GM20431 (cell line): ENCODE measurements around the gene ZNF775.

Source experiments
- in situ Hi-C: fragments of 300-500 bp; cut with MseI, MboI; formaldehyde crosslinking; loops from one replicate; pipeline ENCODE4 v1.15.0; 2020; ENCODE audit warnings: low sequenced_read_pairs; ENCODE audit not compliant: unreplicated experiment

ZNF775 gene

DNA sequence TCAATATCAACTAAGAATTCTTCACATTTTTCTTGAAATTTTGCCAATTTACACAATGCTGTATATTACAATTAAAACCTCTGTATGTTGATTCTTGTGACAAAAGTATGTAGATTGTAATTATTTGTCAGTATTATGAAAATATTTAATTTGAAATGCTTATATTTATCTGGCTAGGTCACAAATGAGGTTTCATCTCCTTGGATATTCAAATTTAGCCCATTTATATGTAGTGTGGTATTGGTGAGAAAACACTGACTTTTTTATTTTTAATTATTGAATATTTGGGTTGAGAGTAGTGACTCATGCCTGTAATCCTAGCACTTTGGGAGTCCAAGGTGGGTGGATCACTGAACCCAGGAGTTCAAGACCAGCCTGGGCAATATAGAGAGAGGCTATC lies 34.8 kb upstream of the ZNF775 start:
- in situ Hi-C loops = no loop called here

DNA sequence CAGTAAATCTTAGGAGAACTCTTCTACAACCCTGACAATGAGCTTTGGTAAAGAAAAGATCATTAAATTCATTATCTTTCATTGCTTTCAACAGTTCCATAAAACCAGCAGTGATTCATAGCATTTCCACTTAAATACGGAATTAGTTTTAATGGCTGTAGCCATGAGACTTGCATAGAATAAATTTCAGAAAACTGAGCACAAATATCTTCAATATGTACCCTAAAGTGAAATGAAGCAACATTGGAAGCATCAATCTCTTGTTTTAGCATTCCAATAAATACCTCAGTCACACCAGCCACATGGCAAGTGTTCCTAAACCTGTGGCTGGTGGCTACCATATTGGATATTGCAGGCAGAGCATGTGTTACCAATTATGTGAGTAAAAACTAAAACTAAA lies 34.1 kb upstream of the ZNF775 start:
- in situ Hi-C loops = no loop called here

DNA sequence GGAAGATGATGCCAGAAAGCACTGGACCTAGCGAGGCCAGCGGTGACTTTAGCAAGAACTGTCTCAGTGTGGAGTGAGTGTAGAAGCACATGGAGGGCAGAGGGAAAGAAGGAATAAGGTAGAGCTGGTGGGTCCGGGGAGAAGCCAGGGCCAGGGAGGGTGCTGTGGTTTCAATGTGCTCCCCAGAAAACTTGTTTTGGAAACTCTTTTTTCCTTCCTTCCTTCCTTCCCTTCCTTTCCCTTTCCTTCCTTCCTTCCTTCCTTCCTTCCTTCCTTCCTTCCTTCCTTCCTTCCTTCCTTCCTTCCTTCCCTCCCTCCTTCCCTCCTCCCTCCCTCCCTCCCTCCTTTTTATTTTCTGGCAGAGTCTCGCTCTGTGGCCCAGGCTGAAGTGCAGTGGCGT lies 32.2 kb upstream of the ZNF775 start:
- in situ Hi-C loops = no loop called here

DNA sequence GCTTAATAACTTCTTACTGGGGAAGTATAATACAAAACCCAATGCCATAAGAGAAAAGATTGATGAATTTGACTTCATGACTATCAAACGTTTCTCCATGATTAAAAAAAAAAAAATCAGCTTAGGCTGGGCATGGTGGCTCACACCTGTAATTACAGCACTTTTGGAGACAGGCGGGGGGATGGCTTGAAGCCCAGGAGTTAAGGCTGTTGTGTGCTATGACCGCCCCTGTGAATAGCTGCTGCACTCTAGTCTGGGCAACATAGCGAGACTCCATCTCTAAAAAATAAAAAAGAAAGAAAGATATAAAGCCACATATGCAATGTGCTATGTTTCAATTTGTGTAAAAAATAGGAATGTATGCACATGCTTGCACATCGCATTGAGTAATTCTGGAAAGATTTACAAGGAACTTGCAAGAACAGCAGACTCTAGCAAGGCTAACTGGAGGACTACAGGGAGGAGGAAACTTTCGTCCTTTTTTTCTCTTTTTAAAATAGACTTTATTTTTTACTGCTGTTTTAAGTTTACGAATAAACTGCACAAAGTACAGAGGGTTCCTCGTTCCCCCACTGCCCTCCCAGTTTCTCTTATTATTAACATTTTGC lies 27.4 kb upstream of the ZNF775 start:
- in situ Hi-C loops = no loop called here

DNA sequence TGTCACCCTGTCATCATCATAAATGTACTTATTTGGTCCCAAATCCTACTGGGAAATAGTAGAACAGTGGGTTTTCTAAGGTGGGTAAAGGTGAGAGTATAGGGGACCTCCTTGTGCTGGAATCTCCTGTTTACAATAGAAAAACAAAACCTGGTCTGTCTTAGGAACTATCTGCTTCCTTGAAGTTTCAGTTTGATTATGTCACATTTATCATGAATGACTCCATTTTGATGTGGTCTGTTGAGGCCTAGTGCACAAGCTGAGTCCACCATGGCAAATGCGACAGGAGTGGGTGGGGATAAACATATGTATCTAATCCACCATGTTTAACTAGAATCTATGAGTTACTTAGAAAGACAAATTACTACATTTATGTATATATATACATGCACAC lies 23.5 kb upstream of the ZNF775 start:
- in situ Hi-C loops = no loop called here

DNA sequence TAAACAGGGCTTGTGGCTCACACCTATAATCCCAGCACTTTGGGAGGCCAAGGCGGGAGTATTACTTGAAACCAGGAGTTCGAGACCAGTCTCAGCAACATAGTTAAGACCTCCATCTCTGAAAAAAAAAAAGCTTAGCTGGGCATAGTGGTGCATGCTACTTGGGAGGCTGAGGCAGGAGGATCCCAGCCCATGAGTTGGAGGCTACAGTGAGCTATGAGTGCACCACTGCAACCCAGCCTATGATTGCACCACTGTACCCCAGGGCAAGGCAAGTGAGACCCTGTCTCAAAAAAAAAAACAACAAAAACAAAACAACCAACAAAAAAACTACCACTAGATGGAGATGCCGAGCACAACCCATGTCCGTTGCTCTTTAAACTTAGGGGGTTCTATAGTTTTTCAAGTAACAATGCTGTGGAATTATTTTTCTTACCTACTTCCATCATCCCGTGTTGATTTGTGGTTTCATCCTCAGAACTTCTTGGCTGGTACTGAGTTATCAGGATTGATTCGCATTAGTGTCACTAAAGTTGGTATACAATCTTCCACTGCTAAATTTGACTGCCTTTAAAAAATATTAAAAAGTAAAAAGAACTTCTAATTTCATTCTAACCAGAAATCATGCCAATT lies 22.7 kb upstream of the ZNF775 start:
- in situ Hi-C loops = no loop called here

DNA sequence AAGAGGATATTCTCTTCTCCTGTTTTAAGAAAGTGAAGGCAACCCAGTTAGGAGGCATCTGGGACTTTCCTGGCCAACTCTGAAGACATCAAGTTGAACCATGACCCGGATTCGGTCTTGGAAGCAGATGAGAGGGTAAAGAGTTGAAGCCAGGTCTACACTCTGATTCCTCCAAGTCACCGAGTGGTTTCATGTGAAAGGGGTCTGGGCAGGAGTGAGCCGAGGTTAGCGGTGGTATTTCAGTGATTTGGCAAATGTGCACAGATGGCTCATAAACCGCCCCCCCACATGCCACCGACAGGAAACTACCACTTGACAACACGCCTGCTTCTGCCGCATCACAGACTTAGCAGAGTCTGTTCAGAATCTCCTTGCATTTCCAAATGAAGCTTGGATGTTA lies 21.9 kb upstream of the ZNF775 start:
- in situ Hi-C loops = no loop called here

DNA sequence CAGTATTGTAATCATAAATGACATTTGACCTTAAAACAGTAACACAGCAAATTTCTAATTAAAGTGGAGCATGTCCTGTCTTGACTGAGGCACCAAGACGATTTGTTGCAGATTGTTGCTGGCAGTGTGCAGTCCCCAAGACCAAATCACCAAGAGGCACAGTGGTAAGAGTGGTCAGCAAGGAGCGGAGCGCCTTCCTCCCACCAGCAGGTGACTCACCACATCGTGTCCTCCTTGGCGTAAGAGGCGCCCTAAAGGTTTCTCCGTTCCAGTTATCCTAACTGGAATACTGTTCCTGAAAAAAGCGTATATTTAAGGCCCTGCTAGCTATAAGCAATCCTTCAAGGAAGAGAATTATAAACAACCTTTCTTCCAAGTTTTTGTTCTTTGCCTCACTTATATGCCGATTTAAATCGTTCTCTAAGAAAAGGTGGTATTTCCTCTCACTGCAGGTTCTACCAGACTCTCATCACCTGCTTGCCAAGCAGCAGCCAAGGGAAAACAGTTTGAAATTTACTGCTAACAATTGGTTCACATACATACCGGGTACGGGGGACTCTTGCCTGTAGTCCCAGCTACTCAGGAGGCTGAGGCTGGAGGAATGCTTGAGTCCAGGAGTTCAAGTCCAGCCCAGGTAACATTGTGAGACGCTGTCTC lies 21.2 kb upstream of the ZNF775 start:
- in situ Hi-C loops = no loop called here

DNA sequence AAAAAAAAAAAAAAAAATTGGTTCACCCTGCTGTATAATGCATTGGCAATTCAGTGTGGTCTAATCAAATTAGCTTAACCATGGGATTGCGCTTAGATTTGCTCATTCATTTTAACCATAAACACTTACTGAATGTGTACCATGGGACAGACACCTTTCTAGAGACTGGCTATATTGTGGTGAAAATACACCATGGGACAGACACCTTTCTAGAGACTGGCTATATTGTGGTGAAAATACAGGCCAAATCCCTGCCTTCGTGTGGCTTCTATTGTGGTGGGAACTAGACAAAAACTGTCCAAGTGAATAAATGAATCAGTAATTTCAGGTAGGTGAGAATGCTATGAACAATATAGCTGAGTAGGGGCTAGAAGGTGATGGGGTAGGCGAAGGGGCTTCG lies 20.7 kb upstream of the ZNF775 start:
- in situ Hi-C loops = no loop called here

DNA sequence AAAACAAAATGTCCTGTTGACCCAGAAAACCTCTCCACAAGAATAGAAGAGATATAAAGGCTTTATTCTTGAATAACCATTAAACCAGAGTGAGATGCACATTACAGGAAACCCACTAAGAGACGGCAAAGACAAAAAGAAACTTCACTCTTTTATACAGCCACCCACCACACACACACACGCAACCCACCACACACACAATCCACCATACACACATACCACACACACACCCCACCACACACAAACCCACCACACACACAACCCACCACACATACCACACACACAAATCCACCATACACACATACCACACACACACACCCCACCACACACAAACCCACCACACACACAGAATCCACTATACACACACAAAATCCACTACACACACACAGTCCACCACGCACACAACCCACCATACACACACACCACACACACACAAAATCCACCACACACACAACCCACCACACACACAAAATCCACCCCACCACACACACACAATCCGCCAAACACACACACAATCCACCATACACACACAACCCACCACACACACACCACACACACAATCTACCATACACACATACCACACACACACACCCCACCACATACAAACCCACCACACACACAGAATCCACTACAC lies 20.0 kb upstream of the ZNF775 start:
- in situ Hi-C loops = no loop called here

DNA sequence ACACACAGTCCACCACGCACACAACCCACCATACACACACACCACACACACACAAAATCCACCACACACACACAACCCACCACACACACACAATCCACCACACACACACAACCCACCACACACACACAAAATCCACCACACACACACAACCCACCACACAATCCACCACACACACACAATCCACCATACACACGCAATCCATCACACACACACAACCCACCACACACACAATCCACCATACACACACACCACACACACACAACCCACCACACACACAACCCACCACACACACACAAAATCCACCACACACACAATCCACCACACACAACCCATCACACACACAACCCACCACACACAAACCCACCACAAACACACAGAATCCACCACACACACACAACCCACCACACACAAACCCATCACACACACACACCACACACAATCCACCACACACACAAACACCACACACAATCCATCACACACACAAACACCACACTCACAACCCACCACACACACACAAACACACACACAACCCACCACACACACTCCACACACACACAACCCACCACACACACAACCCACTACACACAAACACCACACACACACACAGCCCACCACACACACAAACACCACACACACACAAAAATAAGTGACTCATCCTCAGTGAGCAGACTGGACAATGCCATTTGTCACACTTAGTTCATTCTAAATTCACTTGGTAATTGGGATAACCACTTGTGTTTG lies 19.3 kb upstream of the ZNF775 start:
- in situ Hi-C loops = no loop called here

DNA sequence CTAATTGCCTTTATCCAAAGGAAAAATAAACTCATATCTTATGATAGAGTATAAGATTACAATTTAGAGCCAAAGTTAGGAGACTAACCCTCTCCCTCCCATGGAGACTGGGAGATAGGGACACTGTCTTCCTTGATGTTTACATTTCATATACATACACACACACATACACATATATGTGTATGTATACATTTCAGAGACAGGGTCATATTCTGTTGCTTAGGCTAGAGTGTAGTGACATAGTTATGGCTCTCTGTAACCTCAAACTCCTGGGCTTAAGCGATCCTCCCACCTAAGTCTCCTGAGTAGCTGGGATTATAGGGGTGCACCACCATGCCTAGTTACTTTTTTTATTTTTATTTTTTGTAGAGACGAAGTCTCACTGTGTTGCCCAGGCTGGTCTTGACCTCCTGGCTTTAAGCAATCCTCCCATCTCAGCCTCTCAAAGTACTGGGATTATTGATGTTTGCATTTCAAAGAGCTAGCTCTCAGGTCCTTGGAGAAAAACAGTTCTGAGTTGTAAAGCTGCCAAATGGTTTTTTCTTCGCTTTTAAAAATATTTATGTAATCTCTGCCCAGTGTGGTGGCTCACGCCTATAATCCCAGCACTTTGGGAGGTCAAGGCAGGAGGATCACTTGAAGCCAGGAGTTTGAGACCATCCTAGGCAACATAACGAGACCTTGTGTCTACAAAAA lies 18.6 kb upstream of the ZNF775 start:
- in situ Hi-C loops = no loop called here

DNA sequence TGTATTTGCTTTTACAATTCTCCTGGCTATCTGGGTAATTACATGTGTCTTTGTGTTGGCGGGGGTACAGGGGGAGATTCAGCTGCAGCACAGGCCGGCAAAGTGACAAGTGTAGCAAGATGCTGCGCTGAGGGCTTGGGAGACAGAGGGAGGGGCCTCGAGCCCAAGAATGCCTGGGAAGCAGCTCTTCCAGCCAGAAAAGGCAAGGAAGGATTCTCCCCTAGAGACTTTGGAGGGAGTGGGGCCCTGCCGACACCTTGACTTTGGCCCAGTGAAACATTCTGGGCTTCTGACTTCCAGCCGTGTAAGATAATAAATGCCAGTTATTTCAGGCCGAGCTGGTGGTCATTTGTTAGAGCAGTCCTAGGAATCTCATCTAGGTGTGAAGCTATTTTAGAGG lies 17.7 kb upstream of the ZNF775 start:
- in situ Hi-C loops = no loop called here

DNA sequence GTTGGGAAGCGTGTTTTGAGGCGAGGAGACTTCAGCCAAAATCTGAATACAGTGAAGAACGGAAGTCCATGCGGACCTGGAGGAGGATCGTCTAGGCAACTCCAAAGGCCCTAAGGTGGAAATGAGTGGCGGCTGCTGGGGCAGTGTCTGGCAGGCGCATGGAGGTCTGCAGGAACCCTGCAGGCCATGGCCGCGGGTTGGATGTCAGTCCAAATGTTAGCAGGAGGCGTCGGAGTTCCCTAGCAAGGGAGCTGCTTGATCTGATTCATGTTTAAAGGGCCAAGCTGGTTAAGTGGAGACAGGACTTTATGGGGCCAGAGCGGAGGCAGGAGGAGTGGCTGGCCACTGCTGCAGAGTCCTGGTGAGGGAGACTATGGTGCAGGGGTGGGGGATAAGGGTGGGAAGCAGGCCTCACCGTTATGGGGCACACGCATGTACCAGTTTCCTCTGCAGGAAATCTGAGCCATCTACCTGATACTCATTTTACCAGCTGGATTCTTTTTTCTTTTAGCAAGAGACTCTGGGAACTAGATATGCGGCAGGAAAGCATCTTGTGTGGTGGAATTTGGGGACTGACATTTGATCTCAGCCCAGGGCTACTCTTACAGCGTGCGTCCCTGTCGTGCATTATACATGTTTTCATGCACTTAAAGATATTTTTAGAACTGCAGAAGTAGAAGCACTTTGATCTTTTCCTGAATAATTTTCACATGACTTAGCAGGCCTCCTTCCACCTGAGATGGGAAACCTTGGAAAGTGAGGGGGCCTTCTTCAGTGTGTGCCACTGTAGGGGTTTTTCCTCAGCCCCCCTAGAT lies 17.1 kb upstream of the ZNF775 start:
- in situ Hi-C loops = no loop called here

DNA sequence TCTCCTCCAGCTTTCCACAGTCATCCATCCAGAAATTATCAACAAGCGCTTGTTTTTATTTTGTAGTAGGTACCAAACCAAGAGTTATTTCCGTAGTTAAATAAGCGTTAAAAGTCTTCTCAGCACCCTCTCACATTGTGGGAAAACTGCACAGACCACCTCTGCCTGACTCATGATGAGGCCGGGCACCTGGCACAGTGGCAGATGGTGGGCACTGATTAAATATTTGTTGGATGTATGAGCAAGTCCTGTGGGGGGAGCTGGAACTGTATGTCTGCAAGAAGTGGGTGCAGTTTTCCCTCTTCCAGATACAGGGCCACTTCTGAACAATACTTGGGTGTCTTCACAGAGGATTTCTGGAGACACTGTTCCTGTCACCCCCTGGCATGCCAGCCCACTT lies 15.8 kb upstream of the ZNF775 start:
- in situ Hi-C loops = no loop called here

DNA sequence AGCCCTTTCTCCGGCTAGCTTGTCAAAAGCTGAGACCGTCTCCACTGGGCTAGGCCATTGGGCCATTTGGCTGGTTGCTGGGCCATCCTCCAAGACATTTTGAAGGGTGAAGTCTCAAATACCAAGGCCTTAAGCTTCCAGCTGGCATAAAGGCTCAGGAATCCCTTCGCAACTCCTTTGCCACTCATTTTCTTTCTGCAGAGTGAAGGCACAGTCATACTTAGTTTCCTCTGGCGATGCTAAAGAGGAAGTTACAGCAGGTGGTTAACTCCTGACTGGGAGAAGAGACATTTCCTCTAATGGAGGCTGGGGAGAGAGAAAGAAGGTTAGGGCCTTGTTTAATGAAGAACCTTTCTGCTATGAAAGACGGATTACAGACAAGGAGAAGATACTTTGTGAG lies 15.3 kb upstream of the ZNF775 start:
- in situ Hi-C loops = no loop called here

DNA sequence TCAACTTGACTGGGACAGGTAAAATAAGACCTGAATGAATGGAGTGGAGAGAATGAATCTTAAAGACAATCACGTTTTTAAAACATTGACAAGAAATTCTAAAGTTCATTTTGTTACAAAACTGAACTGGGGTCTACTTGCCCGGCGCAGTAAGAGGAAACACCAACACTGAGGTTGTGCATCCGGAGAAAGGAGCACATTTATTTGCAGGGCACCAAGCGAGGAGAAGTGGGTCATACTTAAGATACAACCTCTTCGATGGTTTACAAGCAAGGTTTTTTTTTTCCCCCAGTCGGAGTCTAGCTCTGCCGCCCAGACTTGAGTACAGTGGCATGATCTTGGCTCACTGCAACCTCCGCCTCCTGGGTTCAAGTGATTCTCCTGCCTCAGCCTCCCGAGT lies 13.9 kb upstream of the ZNF775 start:
- in situ Hi-C loops = no loop called here

DNA sequence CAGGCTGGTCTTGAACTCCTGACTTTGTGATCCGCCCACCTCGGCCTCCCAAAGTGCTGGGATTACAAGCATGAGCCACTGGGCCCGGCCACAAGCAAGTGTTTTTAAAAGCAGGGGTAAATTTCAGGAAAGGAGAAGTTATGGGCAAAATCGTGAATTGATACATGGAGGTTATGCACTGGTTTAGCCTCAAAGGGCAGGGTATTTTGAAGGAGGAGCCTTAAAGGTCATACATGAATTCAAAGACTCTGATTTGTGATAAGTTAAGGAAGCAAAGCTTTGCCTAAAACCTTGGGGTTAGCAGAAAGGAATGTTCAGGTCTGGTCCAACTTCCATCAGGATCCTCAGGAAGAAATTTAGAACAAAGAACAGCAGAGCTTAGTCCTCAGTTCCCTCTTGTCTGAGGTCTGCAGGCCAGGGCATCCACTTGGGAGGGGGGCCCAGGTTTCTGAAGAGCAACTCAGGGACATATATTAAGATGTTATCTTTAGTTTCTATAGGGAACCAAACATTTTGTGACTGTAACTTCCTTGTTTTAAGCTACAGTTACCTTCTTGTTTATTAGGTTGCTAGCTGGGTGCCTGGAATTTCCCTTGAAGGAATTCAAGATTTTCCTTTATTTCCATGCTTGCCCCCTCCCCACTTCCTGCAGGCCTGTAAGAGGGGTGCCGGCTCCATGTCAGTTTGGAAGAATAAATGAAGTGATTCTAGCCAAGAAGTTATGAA lies 13.3 kb upstream of the ZNF775 start:
- in situ Hi-C loops = no loop called here

DNA sequence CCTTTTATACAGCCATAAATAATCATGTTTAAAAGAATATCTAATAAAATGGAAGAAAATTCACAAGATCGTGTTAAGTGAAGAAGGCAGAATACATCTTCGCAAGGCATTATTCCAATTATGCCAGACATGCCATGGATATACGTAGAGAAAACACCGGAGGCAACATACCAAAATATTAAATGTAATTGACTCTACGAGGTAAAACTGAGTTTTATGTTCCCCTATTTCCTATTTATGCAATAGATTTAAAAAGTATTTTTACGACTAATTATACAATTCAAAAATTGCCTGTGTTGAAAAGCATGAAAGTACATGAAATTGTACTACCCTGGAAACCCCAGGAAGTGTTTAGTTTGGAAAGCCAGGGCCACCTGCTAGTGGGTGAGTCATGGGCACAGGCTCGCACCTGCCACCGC lies 11.4 kb upstream of the ZNF775 start:
- in situ Hi-C loops = no loop called here
